ENCODE results near the gene C11orf54. TPM values are rescaled to one million over a fixed set of nuclear protein-coding genes. Genes with fewer than 3 reads are reported as not detected.

C11orf54 gene
- total and polyA plus RNA-seq, 2 donors: 24.7 to 29.7 TPM

- no peak for DNase-seq (ENCODE audit: low read depth in 6 of 9, low spot score in 9 of 9)
- H3K4me1 ChIP-seq (ENCODE audit: control insufficient read depth in 2 of 2, insufficient read depth in 2 of 2, low read length in 2 of 2): peaks cover 10% of the 10 kb centered on the region in 2 donors
- peak overlapping the region; percentile 94 to 97 for H3K4me3 ChIP-seq (ENCODE audit: low read length in 2 of 2)
- WGBS: under 1% methylated on average over 13 of the region's 13 CpGs
- peaks cover 0 to under 1% of the 10 kb centered on the region in 2 donors for H3K9me3 ChIP-seq (ENCODE audit: control insufficient read depth in 2 of 2, insufficient read depth in 1 of 2, low read length in 1 of 2)
- H3K36me3 ChIP-seq (ENCODE audit: control insufficient read depth in 2 of 2, insufficient read depth in 2 of 2, low read length in 1 of 2): peaks cover 3 to 19% of the 10 kb centered on the region in 2 donors
- H3K27me3 ChIP-seq (ENCODE audit: control insufficient read depth in 2 of 2, insufficient read depth in 1 of 2, low read length in 1 of 2): no peaks in the 10 kb centered on the region
- H3K27ac ChIP-seq (ENCODE audit: low read depth in 1 of 2, low read length in 1 of 2): peak overlapping the region; percentile 89 to 96
Measured at GRCh38 chr11:93784935-93785360, 43.5 kb downstream of the C11orf54 start.

GRCh38 chr11:93791493-93791892 is 50.0 kb downstream of the C11orf54 start:
- no peaks in the 10 kb centered on the region for H3K9me3 ChIP-seq (ENCODE audit: control insufficient read depth in 2 of 2, insufficient read depth in 1 of 2, low read length in 1 of 2)
- DNase-seq (ENCODE audit: low read depth in 6 of 9, low spot score in 9 of 9): no peak
- H3K27me3 ChIP-seq (ENCODE audit: control insufficient read depth in 2 of 2, insufficient read depth in 1 of 2, low read length in 1 of 2): no peaks in the 10 kb centered on the region
- H3K27ac ChIP-seq (ENCODE audit: low read depth in 1 of 2, low read length in 1 of 2): no peak overlapping the region
- H3K4me3 ChIP-seq (ENCODE audit: low read length in 2 of 2): no peak overlapping the region
- WGBS: 96% methylated on average over 5 of the region's 5 CpGs
- H3K4me1 ChIP-seq (ENCODE audit: control insufficient read depth in 2 of 2, insufficient read depth in 2 of 2, low read length in 2 of 2): peaks cover 2 to 3% of the 10 kb centered on the region in 2 donors
- H3K36me3 ChIP-seq (ENCODE audit: control insufficient read depth in 2 of 2, insufficient read depth in 2 of 2, low read length in 1 of 2): peaks cover 44 to 83% of the 10 kb centered on the region in 2 donors

DNA sequence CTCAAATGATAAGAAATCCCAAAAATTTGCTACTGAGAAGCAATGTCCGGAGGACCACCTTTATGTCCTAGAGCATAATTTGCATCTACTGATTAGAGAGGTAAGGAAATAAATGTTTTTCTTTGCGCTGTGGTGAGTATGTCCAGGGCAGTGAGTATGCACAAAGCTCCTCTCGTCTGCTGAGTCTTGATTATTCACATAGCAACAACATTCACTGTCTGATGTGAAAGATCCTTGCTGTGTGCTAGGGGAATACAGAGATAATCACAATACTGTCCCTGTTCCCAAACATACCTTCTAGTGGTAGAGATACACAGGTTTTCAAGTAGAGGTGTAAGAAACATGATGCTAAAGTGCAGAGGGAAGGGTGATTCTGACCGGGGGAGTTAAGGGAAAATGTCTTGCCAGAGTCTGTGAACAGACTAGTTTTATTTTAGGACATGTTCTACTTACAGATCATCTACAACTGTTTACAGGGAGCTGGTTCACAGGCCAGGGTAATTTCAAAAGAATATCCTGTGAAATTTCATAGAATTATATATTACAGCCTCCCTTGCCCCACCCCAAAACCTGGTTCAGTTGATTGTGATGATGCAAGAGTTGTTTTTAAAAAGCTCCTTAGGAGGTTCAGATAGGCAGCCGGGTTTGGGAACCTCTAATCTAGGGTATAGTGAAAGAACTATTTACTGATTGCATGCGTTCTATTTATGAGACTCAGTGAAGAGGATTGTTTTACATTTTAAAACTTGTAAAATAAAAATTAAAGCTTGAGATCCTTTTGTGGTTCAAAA is 55.2 kb downstream of the C11orf54 start:
- H3K36me3 ChIP-seq (ENCODE audit: control insufficient read depth in 2 of 2, insufficient read depth in 2 of 2, low read length in 1 of 2): peaks cover 50 to 88% of the 10 kb centered on the region in 2 donors
- 97% methylated on average over 6 of the region's 6 CpGs for WGBS
- no peak overlapping the region for H3K4me3 ChIP-seq (ENCODE audit: low read length in 2 of 2)
- no peaks in the 10 kb centered on the region for H3K9me3 ChIP-seq (ENCODE audit: control insufficient read depth in 2 of 2, insufficient read depth in 1 of 2, low read length in 1 of 2)
- H3K27ac ChIP-seq (ENCODE audit: low read depth in 1 of 2, low read length in 1 of 2): no peak overlapping the region
- no peaks in the 10 kb centered on the region for H3K4me1 ChIP-seq (ENCODE audit: control insufficient read depth in 2 of 2, insufficient read depth in 2 of 2, low read length in 2 of 2)
- no peaks in the 10 kb centered on the region for H3K27me3 ChIP-seq (ENCODE audit: control insufficient read depth in 2 of 2, insufficient read depth in 1 of 2, low read length in 1 of 2)
- no peak for DNase-seq (ENCODE audit: low read depth in 6 of 9, low spot score in 9 of 9)

GRCh38 chr11:93801366-93801765 is 59.9 kb downstream of the C11orf54 start:
- Histone ChIP-seq H3K4me3 (ENCODE audit: low read length in 2 of 2) (no peak overlapping the region), H3K27ac (ENCODE audit: low read depth in 1 of 2, low read length in 1 of 2) (no peak overlapping the region), H3K4me1 (ENCODE audit: control insufficient read depth in 2 of 2, insufficient read depth in 2 of 2, low read length in 2 of 2) (no peaks in the 10 kb centered on the region), H3K36me3 (ENCODE audit: control insufficient read depth in 2 of 2, insufficient read depth in 2 of 2, low read length in 1 of 2) (peaks cover 37 to 81% of the 10 kb centered on the region in 2 donors), H3K9me3 (ENCODE audit: control insufficient read depth in 2 of 2, insufficient read depth in 1 of 2, low read length in 1 of 2) (no peaks in the 10 kb centered on the region), H3K27me3 (ENCODE audit: control insufficient read depth in 2 of 2, insufficient read depth in 1 of 2, low read length in 1 of 2) (no peaks in the 10 kb centered on the region)
- 97% methylated on average over 2 of the region's 2 CpGs for WGBS
- DNase-seq (ENCODE audit: low read depth in 6 of 9, low spot score in 9 of 9): no peak

DNA sequence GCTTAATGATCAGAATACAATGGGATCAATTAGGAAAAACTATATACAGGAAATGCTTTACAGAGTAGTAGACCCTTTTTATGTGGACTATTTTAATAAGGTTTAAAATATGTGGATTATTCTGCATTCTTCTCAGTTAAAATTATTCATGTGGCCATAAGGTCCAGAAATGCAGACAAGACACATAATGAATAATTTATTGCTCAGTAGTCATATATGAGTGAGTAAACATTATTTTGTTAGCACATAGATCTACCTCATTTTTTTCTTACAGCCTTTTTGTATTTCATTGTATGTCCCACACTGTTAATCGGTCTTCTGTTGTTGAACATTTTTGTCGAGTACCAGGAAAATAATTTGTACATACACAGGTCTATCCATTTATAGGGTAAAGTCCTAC is 63.4 kb downstream of the C11orf54 start:
- no peak overlapping the region for H3K27ac ChIP-seq (ENCODE audit: low read depth in 1 of 2, low read length in 1 of 2)
- H3K9me3 ChIP-seq (ENCODE audit: control insufficient read depth in 2 of 2, insufficient read depth in 1 of 2, low read length in 1 of 2): no peaks in the 10 kb centered on the region
- no peak for DNase-seq (ENCODE audit: low read depth in 6 of 9, low spot score in 9 of 9)
- no peaks in the 10 kb centered on the region for H3K4me1 ChIP-seq (ENCODE audit: control insufficient read depth in 2 of 2, insufficient read depth in 2 of 2, low read length in 2 of 2)
- WGBS: 97% methylated on average over 2 of the region's 2 CpGs
- no peak overlapping the region for H3K4me3 ChIP-seq (ENCODE audit: low read length in 2 of 2)
- H3K27me3 ChIP-seq (ENCODE audit: control insufficient read depth in 2 of 2, insufficient read depth in 1 of 2, low read length in 1 of 2): no peaks in the 10 kb centered on the region
- H3K36me3 ChIP-seq (ENCODE audit: control insufficient read depth in 2 of 2, insufficient read depth in 2 of 2, low read length in 1 of 2): peaks cover 29 to 72% of the 10 kb centered on the region in 2 donors

GRCh38 chr11:93807980-93808379 is 66.5 kb downstream of the C11orf54 start:
- Histone ChIP-seq H3K27ac (ENCODE audit: low read depth in 1 of 2, low read length in 1 of 2) (no peak overlapping the region), H3K27me3 (ENCODE audit: control insufficient read depth in 2 of 2, insufficient read depth in 1 of 2, low read length in 1 of 2) (no peaks in the 10 kb centered on the region), H3K9me3 (ENCODE audit: control insufficient read depth in 2 of 2, insufficient read depth in 1 of 2, low read length in 1 of 2) (no peaks in the 10 kb centered on the region), H3K4me3 (ENCODE audit: low read length in 2 of 2) (no peak overlapping the region), H3K36me3 (ENCODE audit: control insufficient read depth in 2 of 2, insufficient read depth in 2 of 2, low read length in 1 of 2) (peaks cover 29 to 77% of the 10 kb centered on the region in 2 donors), H3K4me1 (ENCODE audit: control insufficient read depth in 2 of 2, insufficient read depth in 2 of 2, low read length in 2 of 2) (no peaks in the 10 kb centered on the region)
- 96% methylated on average over 3 of the region's 3 CpGs for WGBS
- DNase-seq (ENCODE audit: low read depth in 6 of 9, low spot score in 9 of 9): no peak

DNA sequence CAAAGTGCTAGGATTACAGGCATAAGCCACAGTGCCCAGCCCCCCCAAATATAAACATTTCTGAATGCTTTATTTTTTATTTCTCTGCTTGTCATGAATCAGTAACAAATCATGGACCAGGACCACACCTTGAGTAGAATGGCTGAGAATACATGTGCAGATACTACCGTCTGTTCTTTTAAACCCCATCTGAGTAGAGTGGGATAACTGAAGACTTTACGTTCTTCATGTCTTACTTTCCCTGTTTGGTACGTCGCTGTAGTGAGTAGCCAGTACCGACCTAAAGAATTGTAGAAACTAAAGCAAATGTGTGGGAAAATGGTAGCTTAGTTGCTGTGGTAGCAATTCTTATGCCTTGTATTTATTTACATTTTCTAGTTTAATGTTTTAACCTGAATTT is 72.5 kb downstream of the C11orf54 start:
- H3K27ac ChIP-seq (ENCODE audit: low read depth in 1 of 2, low read length in 1 of 2): no peak overlapping the region
- no peaks in the 10 kb centered on the region for H3K4me1 ChIP-seq (ENCODE audit: control insufficient read depth in 2 of 2, insufficient read depth in 2 of 2, low read length in 2 of 2)
- H3K9me3 ChIP-seq (ENCODE audit: control insufficient read depth in 2 of 2, insufficient read depth in 1 of 2, low read length in 1 of 2): no peaks in the 10 kb centered on the region
- 99% methylated on average over 5 of the region's 5 CpGs for WGBS
- no peak for DNase-seq (ENCODE audit: low read depth in 6 of 9, low spot score in 9 of 9)
- H3K27me3 ChIP-seq (ENCODE audit: control insufficient read depth in 2 of 2, insufficient read depth in 1 of 2, low read length in 1 of 2): no peaks in the 10 kb centered on the region
- peaks cover 40 to 59% of the 10 kb centered on the region in 2 donors for H3K36me3 ChIP-seq (ENCODE audit: control insufficient read depth in 2 of 2, insufficient read depth in 2 of 2, low read length in 1 of 2)
- H3K4me3 ChIP-seq (ENCODE audit: low read length in 2 of 2): no peak overlapping the region

Other genes starting within 250 kb of the C11orf54 start
- gene SMCO4, start 198.3 kb upstream of the C11orf54 start, total RNA-seq: 32.2 TPM
- gene SMCO4, start 198.3 kb upstream of the C11orf54 start, polyA plus RNA-seq: 41.3 TPM
- gene CEP295, start 80.0 kb upstream of the C11orf54 start, total RNA-seq: 18.7 TPM
- gene CEP295, start 80.0 kb upstream of the C11orf54 start, polyA plus RNA-seq: 12.1 TPM
- gene TAF1D, start 177 bp upstream of the C11orf54 start, total RNA-seq: 198 TPM
- gene TAF1D, start 177 bp upstream of the C11orf54 start, polyA plus RNA-seq: 227 TPM
- gene MED17, start 42.6 kb downstream of the C11orf54 start, total RNA-seq: 27.6 TPM
- gene MED17, start 42.6 kb downstream of the C11orf54 start, polyA plus RNA-seq: 26.8 TPM
- gene VSTM5, start 108.9 kb downstream of the C11orf54 start, total RNA-seq: 0.19 TPM
- gene VSTM5, start 108.9 kb downstream of the C11orf54 start, polyA plus RNA-seq: 0.14 TPM